ENCODE results near the gene C1orf21.
A peak's percentile ranks its signal among the peaks of the same experiment; 100 is the strongest.

C1orf21 gene

DNA sequence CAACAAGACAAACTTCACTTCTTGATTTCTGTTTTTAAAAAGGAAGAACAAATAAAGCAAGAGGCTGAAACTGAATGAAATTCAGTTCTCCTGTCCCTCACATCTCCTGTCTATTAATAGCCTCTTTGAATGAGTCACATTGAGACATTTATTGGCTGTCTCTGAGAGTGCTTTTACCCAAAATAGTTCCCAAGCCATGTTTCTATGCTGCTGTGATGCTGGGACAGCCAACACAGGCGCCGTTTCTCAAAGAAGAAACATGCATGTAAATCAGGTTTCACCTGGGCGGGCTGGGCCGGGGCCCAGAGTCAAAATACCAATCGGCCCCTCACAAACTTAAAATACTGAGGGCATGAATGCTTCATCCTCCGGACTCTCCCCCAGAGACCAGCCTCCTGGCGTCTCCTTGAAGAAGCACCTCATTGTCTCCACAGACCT is 262.6 kb downstream of the C1orf21 start:
- ATAC-seq: peak; percentile 61
- TF ChIP-seq CSRNP3 (CRISPR knock-in tag; IDR thresholded peaks at IDR 0.05): no peak
- TF ChIP-seq, protein P1, sequence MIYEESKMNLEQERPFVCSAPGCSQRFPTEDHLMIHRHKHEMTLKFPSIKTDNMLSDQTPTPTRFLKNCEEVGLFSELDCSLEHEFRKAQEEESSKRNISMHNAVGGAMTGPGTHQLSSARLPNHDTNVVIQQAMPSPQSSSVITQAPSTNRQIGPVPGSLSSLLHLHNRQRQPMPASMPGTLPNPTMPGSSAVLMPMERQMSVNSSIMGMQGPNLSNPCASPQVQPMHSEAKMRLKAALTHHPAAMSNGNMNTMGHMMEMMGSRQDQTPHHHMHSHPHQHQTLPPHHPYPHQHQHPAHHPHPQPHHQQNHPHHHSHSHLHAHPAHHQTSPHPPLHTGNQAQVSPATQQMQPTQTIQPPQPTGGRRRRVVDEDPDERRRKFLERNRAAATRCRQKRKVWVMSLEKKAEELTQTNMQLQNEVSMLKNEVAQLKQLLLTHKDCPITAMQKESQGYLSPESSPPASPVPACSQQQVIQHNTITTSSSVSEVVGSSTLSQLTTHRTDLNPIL (CRISPR knock-in tag; IDR thresholded peaks at IDR 0.05; ENCODE audit: low read depth): no peak
- no peak for TF ChIP-seq RARB (CRISPR knock-in tag; IDR thresholded peaks at IDR 0.05)
- TF ChIP-seq ESRRG (CRISPR knock-in tag; IDR thresholded peaks at IDR 0.05): no peak

- no peak for ATAC-seq
- TF ChIP-seq OSR1 (CRISPR knock-in tag; IDR thresholded peaks at IDR 0.05) (no peak), CSDC2 (CRISPR knock-in tag; IDR thresholded peaks at IDR 0.05) (no peak)
Measured at GRCh38 chr1:184650177-184650866, 263.5 kb downstream of the C1orf21 start.

DNA sequence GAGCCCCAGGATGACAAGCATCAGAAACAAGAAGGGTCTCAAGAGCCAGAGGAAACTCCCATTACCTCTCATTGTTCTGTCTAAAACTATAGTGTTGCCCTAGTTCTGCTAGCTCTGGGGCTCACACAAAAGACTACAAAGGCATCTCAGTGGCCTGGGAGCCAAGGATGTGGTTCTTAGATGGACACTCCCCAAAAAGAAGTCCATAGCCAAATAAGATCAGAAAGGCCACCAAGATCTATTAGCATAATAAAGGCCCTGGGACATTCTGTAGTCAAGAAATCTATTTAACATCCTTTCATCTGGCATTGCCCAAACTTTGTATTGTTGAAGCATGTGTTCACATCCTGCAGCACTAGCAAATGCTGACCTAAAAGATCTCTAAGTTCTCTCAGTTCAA is 268.4 kb downstream of the C1orf21 start:
- ATAC-seq: no peak
- TF ChIP-seq BACH2 (CRISPR knock-in tag; IDR thresholded peaks at IDR 0.05; ENCODE audit: borderline replicate concordance) (no peak), CSRNP3 (CRISPR knock-in tag; IDR thresholded peaks at IDR 0.05) (no peak), RARB (CRISPR knock-in tag; IDR thresholded peaks at IDR 0.05) (no peak), TOX (CRISPR knock-in tag; IDR thresholded peaks at IDR 0.05; ENCODE audit: borderline replicate concordance) (no peak), GLIS3 (CRISPR knock-in tag; IDR thresholded peaks at IDR 0.05) (no peak), SNAI2 (CRISPR knock-in tag; IDR thresholded peaks at IDR 0.05) (no peak), ARNTL (CRISPR knock-in tag; IDR thresholded peaks at IDR 0.05; ENCODE audit: borderline replicate concordance, low read depth) (no peak), ZFP3 (CRISPR knock-in tag; IDR thresholded peaks at IDR 0.05) (no peak), TCF4 (CRISPR knock-in tag; IDR thresholded peaks at IDR 0.05; ENCODE audit: borderline replicate concordance) (no peak), PPARA (CRISPR knock-in tag; IDR thresholded peaks at IDR 0.05; ENCODE audit: borderline replicate concordance) (no peak), ZNF8 (CRISPR knock-in tag; IDR thresholded peaks at IDR 0.05) (no peak), ESRRG (CRISPR knock-in tag; IDR thresholded peaks at IDR 0.05) (no peak)
- TF ChIP-seq, protein P2, sequence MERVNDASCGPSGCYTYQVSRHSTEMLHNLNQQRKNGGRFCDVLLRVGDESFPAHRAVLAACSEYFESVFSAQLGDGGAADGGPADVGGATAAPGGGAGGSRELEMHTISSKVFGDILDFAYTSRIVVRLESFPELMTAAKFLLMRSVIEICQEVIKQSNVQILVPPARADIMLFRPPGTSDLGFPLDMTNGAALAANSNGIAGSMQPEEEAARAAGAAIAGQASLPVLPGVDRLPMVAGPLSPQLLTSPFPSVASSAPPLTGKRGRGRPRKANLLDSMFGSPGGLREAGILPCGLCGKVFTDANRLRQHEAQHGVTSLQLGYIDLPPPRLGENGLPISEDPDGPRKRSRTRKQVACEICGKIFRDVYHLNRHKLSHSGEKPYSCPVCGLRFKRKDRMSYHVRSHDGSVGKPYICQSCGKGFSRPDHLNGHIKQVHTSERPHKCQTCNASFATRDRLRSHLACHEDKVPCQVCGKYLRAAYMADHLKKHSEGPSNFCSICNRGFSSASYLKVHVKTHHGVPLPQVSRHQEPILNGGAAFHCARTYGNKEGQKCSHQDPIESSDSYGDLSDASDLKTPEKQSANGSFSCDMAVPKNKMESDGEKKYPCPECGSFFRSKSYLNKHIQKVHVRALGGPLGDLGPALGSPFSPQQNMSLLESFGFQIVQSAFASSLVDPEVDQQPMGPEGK (CRISPR knock-in tag; IDR thresholded peaks at IDR 0.05; ENCODE audit: borderline replicate concordance): no peak
- TF ChIP-seq, protein P3, sequence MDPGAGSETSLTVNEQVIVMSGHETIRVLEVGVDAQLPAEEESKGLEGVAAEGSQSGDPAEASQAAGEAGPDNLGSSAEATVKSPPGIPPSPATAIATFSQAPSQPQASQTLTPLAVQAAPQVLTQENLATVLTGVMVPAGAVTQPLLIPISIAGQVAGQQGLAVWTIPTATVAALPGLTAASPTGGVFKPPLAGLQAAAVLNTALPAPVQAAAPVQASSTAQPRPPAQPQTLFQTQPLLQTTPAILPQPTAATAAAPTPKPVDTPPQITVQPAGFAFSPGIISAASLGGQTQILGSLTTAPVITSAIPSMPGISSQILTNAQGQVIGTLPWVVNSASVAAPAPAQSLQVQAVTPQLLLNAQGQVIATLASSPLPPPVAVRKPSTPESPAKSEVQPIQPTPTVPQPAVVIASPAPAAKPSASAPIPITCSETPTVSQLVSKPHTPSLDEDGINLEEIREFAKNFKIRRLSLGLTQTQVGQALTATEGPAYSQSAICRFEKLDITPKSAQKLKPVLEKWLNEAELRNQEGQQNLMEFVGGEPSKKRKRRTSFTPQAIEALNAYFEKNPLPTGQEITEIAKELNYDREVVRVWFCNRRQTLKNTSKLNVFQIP (CRISPR knock-in tag; IDR thresholded peaks at IDR 0.05; ENCODE audit: borderline replicate concordance, low read depth): no peak
- TF ChIP-seq, protein P1 (CRISPR knock-in tag; IDR thresholded peaks at IDR 0.05; ENCODE audit: low read depth): no peak

GRCh38 chr1:184656221-184656620 is 269.4 kb downstream of the C1orf21 start:
- ATAC-seq: no peak
- TF ChIP-seq SNAI2 (CRISPR knock-in tag; IDR thresholded peaks at IDR 0.05) (no peak), ZFP3 (CRISPR knock-in tag; IDR thresholded peaks at IDR 0.05) (no peak), ESRRG (CRISPR knock-in tag; IDR thresholded peaks at IDR 0.05) (no peak), ARNTL (CRISPR knock-in tag; IDR thresholded peaks at IDR 0.05; ENCODE audit: borderline replicate concordance, low read depth) (no peak), CSDC2 (CRISPR knock-in tag; IDR thresholded peaks at IDR 0.05) (no peak), TOX (CRISPR knock-in tag; IDR thresholded peaks at IDR 0.05; ENCODE audit: borderline replicate concordance) (no peak), ISL1 (CRISPR knock-in tag; IDR thresholded peaks at IDR 0.05) (no peak), ZNF70 (CRISPR knock-in tag; IDR thresholded peaks at IDR 0.05) (no peak), CSRNP3 (CRISPR knock-in tag; IDR thresholded peaks at IDR 0.05) (no peak), BACH2 (CRISPR knock-in tag; IDR thresholded peaks at IDR 0.05; ENCODE audit: borderline replicate concordance) (no peak), ZFP30 (CRISPR knock-in tag; IDR thresholded peaks at IDR 0.05) (no peak), OSR1 (CRISPR knock-in tag; IDR thresholded peaks at IDR 0.05) (no peak)
- TF ChIP-seq, protein P3 (CRISPR knock-in tag; IDR thresholded peaks at IDR 0.05; ENCODE audit: borderline replicate concordance, low read depth): no peak
- TF ChIP-seq, protein P1 (CRISPR knock-in tag; IDR thresholded peaks at IDR 0.05; ENCODE audit: low read depth): no peak
